DOHH2 (cell line): Measurements from ENCODE around the gene PSMB1.

Experiments used
- H3F3A ChIP-seq: fragments of 200-600 bp; sonication (generic), shearing (Covaris generic); 2 replicates; pipeline ENCODE4 v1.6.0; 2016; ENCODE audit warnings: antibody characterized with exemption, mild to moderate bottlenecking; ENCODE audit not compliant: control insufficient read depth, insufficient read depth
- H3K27ac ChIP-seq: fragments of 200-600 bp; sonication (generic); 2 replicates; pipeline ENCODE4 v1.5.1; 2014; ENCODE audit warnings: low read depth, mild to moderate bottlenecking, low read length, moderate library complexity
- H3K27me3 ChIP-seq: fragments of 200-600 bp; sonication (generic); 2 replicates; pipeline ENCODE4 v1.6.1; 2014; ENCODE audit warnings: mild to moderate bottlenecking, low read length, mixed read lengths; ENCODE audit not compliant: control insufficient read depth
- H3K36me3 ChIP-seq: fragments of 200-600 bp; sonication (generic); 2 replicates; pipeline ENCODE4 v1.6.1; 2014; ENCODE audit warnings: mild to moderate bottlenecking, low read length, moderate library complexity, mixed read lengths; ENCODE audit not compliant: control insufficient read depth
- H3K4me1 ChIP-seq: fragments of 200-600 bp; sonication (generic); 2 replicates; pipeline ENCODE4 v1.6.1; 2014; ENCODE audit warnings: mild to moderate bottlenecking, low read length, mixed read lengths; ENCODE audit not compliant: control insufficient read depth
- H3K4me2 ChIP-seq: fragments of 200-600 bp; sonication (generic); 2 replicates; pipeline ENCODE4 v1.6.0; 2014; ENCODE audit warnings: mild to moderate bottlenecking, low read length, moderate library complexity
- H3K4me3 ChIP-seq: fragments of 200-600 bp; sonication (generic); 2 replicates; pipeline ENCODE4 v1.5.1; 2014; ENCODE audit warnings: mild to moderate bottlenecking, low read length, mixed read lengths
- H3K79me2 ChIP-seq: fragments of 200-600 bp; sonication (generic); 2 replicates; pipeline ENCODE4 v1.6.1; 2014; ENCODE audit warnings: mild to moderate bottlenecking, low read length, mixed read lengths; ENCODE audit not compliant: control insufficient read depth
- H3K9me2 ChIP-seq: fragments of 200-600 bp; sonication (generic); replicated peaks from 2 replicates; pipeline ENCODE4 v1.6.1; 2014; ENCODE audit warnings: mild to moderate bottlenecking, low read length, mixed read lengths; ENCODE audit not compliant: control insufficient read depth
- H3K9me3 ChIP-seq: fragments of 200-600 bp; sonication (generic); 2 replicates; pipeline ENCODE4 v1.6.1; 2014; ENCODE audit warnings: antibody characterized with exemption, low read length, mixed read lengths; ENCODE audit not compliant: control insufficient read depth, insufficient read depth
- H4K20me1 ChIP-seq: fragments of 200-600 bp; sonication (generic); 2 replicates; pipeline ENCODE4 v1.6.0; 2014; ENCODE audit warnings: low read depth, mild to moderate bottlenecking, antibody characterized with exemption, low read length, moderate library complexity; ENCODE audit not compliant: control insufficient read depth, insufficient read depth
- CTCF ChIP-seq: fragments of 200-600 bp; sonication (generic); IDR thresholded peaks from one replicate; pipeline ENCODE4 v1.5.1; 2014; ENCODE audit warnings: antibody characterized with exemption, mild to moderate bottlenecking, low read depth, low read length; ENCODE audit not compliant: poor library complexity, severe bottlenecking
- EZH2phosphoT487 ChIP-seq: fragments of 200-600 bp; sonication (generic); IDR thresholded peaks from 2 replicates; pipeline ENCODE4 v1.6.1; 2017; ENCODE audit warnings: borderline replicate concordance, mild to moderate bottlenecking, antibody characterized with exemption, low read length, moderate library complexity, mixed read lengths

The PSMB1 gene

DNA sequence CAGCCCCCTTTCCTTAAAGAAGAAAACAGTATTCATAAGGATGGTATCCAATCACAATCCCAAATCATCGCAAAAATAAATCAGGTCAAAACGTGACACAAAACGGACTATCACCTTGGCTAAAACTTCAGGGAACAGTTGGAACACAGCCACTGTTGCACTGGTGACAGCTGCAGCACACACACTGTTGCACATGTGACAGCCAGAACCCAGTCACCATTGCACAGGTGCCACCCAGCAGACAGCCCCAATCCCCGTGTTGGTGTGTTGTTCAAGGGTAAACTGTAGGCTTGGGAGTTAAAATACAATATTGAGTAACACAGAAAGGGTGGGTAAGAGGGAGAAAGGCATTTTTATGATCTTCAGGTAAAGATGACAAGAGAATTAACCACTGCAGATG, 15.8 kb downstream of the PSMB1 start:
- peaks cover 93% of the 10 kb centered on the region for H3K36me3 ChIP-seq
- no peaks in the 10 kb centered on the region for H3K27me3 ChIP-seq
- peaks cover 24% of the 10 kb centered on the region for H3K4me1 ChIP-seq
- no peak overlapping the region for H3K4me3 ChIP-seq
- no peaks in the 10 kb centered on the region for H3K9me2 ChIP-seq
- 0 out of 2 replicates have a peak, but pooled peaks cover 4% of the 10 kb centered on the region for H4K20me1 ChIP-seq
- H3K27ac ChIP-seq = no peak overlapping the region
- no peaks in the 10 kb centered on the region for H3F3A ChIP-seq
- H3K9me3 ChIP-seq = no peaks in the 10 kb centered on the region
- TF ChIP-seq CTCF (no peak), EZH2phosphoT487 (no peak)
- H3K4me2 ChIP-seq = no peak overlapping the region
- H3K79me2 ChIP-seq = peaks cover 36% of the 10 kb centered on the region

DNA sequence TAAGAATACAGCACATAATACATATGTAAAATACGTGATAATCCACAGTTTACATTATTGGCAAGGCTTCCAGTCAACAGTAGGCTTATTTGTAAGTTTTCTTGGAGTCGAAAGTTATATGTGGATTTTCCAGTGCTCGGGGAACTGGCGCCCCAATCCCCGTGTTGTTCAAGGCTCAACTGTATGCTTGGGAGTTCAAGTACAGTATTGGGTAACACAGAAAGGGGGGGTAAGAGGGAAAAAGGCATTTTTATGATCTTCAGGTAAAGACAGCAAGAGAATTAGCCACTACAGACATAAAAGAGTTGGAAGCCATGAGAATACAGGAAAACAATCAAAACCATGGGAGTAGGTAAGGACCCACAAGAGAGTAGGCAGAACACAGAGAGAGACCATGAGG, 16.4 kb downstream of the PSMB1 start:
- H3K9me2 ChIP-seq = no peaks in the 10 kb centered on the region
- H4K20me1 ChIP-seq = 0 out of 2 replicates have a peak, but pooled peaks cover 4% of the 10 kb centered on the region
- peaks cover 31% of the 10 kb centered on the region for H3K79me2 ChIP-seq
- H3K27me3 ChIP-seq = no peaks in the 10 kb centered on the region
- H3K4me1 ChIP-seq = peaks cover 24% of the 10 kb centered on the region
- no peaks in the 10 kb centered on the region for H3F3A ChIP-seq
- peaks cover 87% of the 10 kb centered on the region for H3K36me3 ChIP-seq
- H3K4me3 ChIP-seq = no peak overlapping the region
- H3K4me2 ChIP-seq = no peak overlapping the region
- TF ChIP-seq CTCF = no peak
- no peak for TF ChIP-seq EZH2phosphoT487
- H3K9me3 ChIP-seq = no peaks in the 10 kb centered on the region
- no peak overlapping the region for H3K27ac ChIP-seq

- peaks cover 70% of the 10 kb centered on the region for H3K36me3 ChIP-seq
- H3K9me3 ChIP-seq = no peaks in the 10 kb centered on the region
- H3K27ac ChIP-seq = no peak overlapping the region
- no peak for TF ChIP-seq EZH2phosphoT487
- no peak for TF ChIP-seq CTCF
- H3K27me3 ChIP-seq = no peaks in the 10 kb centered on the region
- H3K79me2 ChIP-seq = peaks cover 15% of the 10 kb centered on the region
- H3K4me3 ChIP-seq = no peak overlapping the region
- peaks cover 3% of the 10 kb centered on the region; the same call in 1 of the 2 replicates for H3F3A ChIP-seq
- H3K4me1 ChIP-seq = peaks cover 10% of the 10 kb centered on the region
- H4K20me1 ChIP-seq = no peaks in the 10 kb centered on the region
- no peak overlapping the region for H3K4me2 ChIP-seq
- H3K9me2 ChIP-seq = no peaks in the 10 kb centered on the region
Measured at GRCh38 chr6:170535004-170535403, 18.1 kb downstream of the PSMB1 start.
